Activated CD8-positive, alpha-beta T cell treated with anti-CD3 and anti-CD28 coated beads for 36 hours (primary cell): Measurements from ENCODE around the gene PSMC4. TPM values are rescaled to one million over a fixed set of nuclear protein-coding genes. Genes with fewer than 3 reads are reported as not detected.

Experiments used
- ATAC-seq: fragments of 200-7000 bp; cut with Tn5 transposase; one replicate; pipeline ENCODE4 v1.10.0; 2021; ENCODE audit warnings: mild to moderate bottlenecking, moderate library complexity
- CTCF ChIA-PET: fragments of 350-600 bp; sonication (Branson Sonifier 250); formaldehyde crosslinking; loops from one replicate; lab custom pipeline; 2021; ENCODE audit warnings: antibody characterized with exemption; lab: Charles Lee
- POLR2A ChIA-PET: fragments of 350-600 bp; sonication (Branson Sonifier 250); formaldehyde crosslinking; loops from one replicate; lab custom pipeline; 2021; ENCODE audit warnings: antibody characterized with exemption; lab: Charles Lee
- DNase-seq: peaks from one replicate; pipeline ENCODE4 v3.0.0-alpha.2; 2020
- H3K27ac Mint-ChIP-seq: one replicate; pipeline ENCODE4 v1.8.0; 2021; ENCODE audit warnings: mild to moderate bottlenecking, mixed read lengths
- H3K27me3 Mint-ChIP-seq: one replicate; pipeline ENCODE4 v1.8.0; 2021; ENCODE audit warnings: mixed read lengths
- H3K36me3 Mint-ChIP-seq: one replicate; pipeline ENCODE4 v1.8.0; 2021; ENCODE audit warnings: low read depth, mixed read lengths
- H3K4me1 Mint-ChIP-seq: one replicate; pipeline ENCODE4 v1.8.0; 2021; ENCODE audit warnings: low read depth, mixed read lengths
- H3K4me3 Mint-ChIP-seq: one replicate; pipeline ENCODE4 v1.8.0; 2021; ENCODE audit warnings: mild to moderate bottlenecking, moderate library complexity, mixed read lengths
- H3K9me3 Mint-ChIP-seq: one replicate; pipeline ENCODE4 v1.8.0; 2021; ENCODE audit warnings: mixed read lengths
- intact Hi-C: fragments of 100-400 bp; cut with micrococcal nuclease; formaldehyde crosslinking; loops from one replicate; pipeline ENCODE4 v1.10.0; 2022
- total RNA-seq, 2 experiments: library from RNA; stranded (reverse); gene quantifications; one replicate each; pipeline ENCODE4 v1.2.3, GENCODE V29; 2021
- TF ChIP-seq, protein P1 (sequence below): fragments of 200-600 bp; IDR thresholded peaks from one replicate; pipeline ENCODE4 v1.8.0; 2022; ENCODE audit warnings: antibody characterized with exemption, mild to moderate bottlenecking

Gene PSMC4
- total RNA-seq, 2 experiments from 2014 or later: 105 to 107 TPM

DNA sequence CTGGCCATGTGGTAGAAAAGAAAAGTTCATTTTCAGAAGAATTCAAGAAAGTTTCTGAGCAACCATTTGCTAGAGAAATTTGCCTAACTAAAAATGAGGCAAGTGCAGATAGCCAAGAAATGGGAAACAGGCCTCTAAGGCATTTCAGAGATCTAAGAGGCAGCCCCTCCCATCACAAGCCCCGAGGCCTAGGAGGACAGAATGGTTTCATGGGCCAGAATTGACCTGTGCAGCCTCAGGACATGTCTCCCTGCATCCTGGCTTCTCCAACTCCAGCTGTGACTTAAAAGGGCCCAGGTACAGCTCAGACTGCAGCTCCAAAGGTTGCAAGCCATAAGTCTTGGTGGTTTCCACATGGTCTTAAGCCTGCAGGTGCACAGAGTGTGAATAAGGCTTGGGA is 22.6 kb downstream of the PSMC4 start:
- intact Hi-C loops: no loop called here
- Mint-ChIP-seq H3K4me3 (no peak overlapping the region), H3K4me1 (peaks cover 66% of the 10 kb centered on the region), H3K9me3 (peaks cover 19% of the 10 kb centered on the region), H3K27me3 (no peaks in the 10 kb centered on the region), H3K27ac (no peak overlapping the region), H3K36me3 (peaks cover 42% of the 10 kb centered on the region)
- POLR2A ChIA-PET: no interaction called here
- TF ChIP-seq, protein P1, sequence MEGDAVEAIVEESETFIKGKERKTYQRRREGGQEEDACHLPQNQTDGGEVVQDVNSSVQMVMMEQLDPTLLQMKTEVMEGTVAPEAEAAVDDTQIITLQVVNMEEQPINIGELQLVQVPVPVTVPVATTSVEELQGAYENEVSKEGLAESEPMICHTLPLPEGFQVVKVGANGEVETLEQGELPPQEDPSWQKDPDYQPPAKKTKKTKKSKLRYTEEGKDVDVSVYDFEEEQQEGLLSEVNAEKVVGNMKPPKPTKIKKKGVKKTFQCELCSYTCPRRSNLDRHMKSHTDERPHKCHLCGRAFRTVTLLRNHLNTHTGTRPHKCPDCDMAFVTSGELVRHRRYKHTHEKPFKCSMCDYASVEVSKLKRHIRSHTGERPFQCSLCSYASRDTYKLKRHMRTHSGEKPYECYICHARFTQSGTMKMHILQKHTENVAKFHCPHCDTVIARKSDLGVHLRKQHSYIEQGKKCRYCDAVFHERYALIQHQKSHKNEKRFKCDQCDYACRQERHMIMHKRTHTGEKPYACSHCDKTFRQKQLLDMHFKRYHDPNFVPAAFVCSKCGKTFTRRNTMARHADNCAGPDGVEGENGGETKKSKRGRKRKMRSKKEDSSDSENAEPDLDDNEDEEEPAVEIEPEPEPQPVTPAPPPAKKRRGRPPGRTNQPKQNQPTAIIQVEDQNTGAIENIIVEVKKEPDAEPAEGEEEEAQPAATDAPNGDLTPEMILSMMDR: no peak
- DNase-seq (no peak), ATAC-seq (no peak)
- CTCF ChIA-PET: no interaction called here

DNA sequence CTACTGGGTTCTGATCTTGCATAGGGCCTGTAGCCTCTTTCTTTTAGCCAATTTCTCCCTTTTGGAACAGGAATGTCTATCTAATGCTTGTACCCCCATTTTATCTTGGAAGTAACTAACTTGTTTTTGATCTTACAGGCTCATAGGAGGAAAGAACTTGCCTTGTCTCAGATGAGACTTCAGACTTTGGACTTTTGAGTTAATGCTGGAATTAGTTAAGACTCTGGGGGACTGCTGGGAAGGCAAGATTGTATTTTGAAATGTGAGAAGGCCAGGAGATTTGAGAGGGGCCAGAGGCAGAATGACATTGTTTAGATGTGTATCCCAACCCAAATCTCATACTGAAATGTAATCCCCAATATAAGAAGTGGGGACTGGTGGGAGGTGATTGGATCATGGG is 23.4 kb downstream of the PSMC4 start:
- intact Hi-C loops: no loop called here
- ChIA-PET CTCF (no interaction called here), POLR2A (no interaction called here)
- Mint-ChIP-seq H3K4me3 (peak overlapping the region; percentile 36), H3K27ac (peak overlapping the region; percentile 2), H3K4me1 (peaks cover 63% of the 10 kb centered on the region), H3K36me3 (peaks cover 42% of the 10 kb centered on the region), H3K27me3 (no peaks in the 10 kb centered on the region), H3K9me3 (peaks cover 19% of the 10 kb centered on the region)
- ATAC-seq (no peak), DNase-seq (no peak)
- TF ChIP-seq, protein P1: no peak

DNA sequence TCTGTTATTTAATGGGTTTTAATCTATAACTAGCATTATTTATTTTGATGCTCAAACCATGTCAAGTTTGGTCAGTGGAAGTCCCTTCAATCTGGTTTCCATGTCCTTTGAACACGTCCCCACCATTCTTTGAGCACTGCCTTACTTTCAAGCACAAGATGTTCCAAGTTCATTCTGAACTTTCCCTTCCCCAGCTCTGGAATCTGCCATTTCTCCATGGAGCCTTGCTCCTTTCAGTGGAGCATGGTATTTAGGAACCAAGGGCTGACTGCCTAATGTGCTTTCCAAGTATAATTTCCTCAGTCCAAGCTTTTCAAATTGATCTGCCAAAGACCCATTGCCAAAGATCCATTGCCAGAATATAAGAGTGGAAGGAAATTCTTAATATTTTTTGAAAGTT is 24.8 kb downstream of the PSMC4 start:
- H3K9me3 Mint-ChIP-seq: peaks cover 19% of the 10 kb centered on the region
- POLR2A ChIA-PET: interaction anchor here (1.0 to 2.8 kb wide), 8 partner anchors 10 to 56 kb away, joined by 3 to 30 read pairs (median 4); partner anchors contain the start of gene PSMC4
- no peaks in the 10 kb centered on the region for H3K27me3 Mint-ChIP-seq
- H3K4me3 Mint-ChIP-seq: peak overlapping the region; percentile 89
- TF ChIP-seq, protein P1: no peak
- DNase-seq: no peak
- intact Hi-C loops: no loop called here
- CTCF ChIA-PET: interaction anchor here (1.5 kb wide), 1 partner anchor 25 kb away, joined by 6 read pairs; the partner anchor contains the start of gene PSMC4
- peaks cover 42% of the 10 kb centered on the region for H3K36me3 Mint-ChIP-seq
- H3K4me1 Mint-ChIP-seq: peaks cover 55% of the 10 kb centered on the region
- peak overlapping the region; percentile 74 for H3K27ac Mint-ChIP-seq
- no peak for ATAC-seq

DNA sequence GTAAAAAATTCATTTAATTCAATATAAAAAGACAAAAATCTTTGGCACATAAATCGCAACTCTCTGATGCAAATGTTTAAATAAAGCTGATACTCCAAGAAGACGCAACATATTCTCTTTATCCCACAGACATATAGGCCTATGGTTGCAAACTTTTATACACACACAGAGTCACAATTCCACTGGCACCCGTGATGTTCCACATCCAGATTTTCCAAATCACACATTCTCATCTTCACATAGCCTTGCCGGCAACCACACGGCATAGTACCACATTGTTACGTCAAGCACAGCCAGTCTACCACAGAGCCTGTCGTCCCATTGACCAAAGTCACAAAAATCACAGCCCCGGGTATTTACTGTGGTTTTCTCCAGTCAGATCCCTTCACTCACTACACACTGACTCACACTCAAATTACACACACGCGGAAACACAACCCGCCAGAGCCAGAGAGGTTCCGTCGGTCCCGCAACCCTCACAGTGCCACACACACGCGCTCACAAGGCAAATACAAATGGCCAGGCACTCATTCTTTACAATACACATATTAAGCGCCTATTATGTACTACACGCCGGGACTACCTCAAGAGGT is 25.3 kb downstream of the PSMC4 start:
- peaks cover 42% of the 10 kb centered on the region for H3K36me3 Mint-ChIP-seq
- CTCF ChIA-PET: interaction anchor here (1.5 kb wide), 1 partner anchor 26 kb away, joined by 6 read pairs; the partner anchor contains the start of gene PSMC4

More for the DNA sequence above, 25.3 kb downstream of the PSMC4 start:
- POLR2A ChIA-PET: interaction anchor here (0.6 to 2.8 kb wide), 14 partner anchors 11 to 62 kb away, joined by 3 to 30 read pairs (median 4); partner anchors contain the start of genes PSMC4 and ZNF780B
- H3K4me1 Mint-ChIP-seq: peaks cover 50% of the 10 kb centered on the region
- intact Hi-C loops: no loop called here
- DNase-seq: peak; percentile 65
- peaks cover 19% of the 10 kb centered on the region for H3K9me3 Mint-ChIP-seq
- peak overlapping the region; percentile 97 for H3K27ac Mint-ChIP-seq
- peak; percentile 46 for ATAC-seq
- peak overlapping the region; percentile 89 for H3K4me3 Mint-ChIP-seq
- no peaks in the 10 kb centered on the region for H3K27me3 Mint-ChIP-seq
- TF ChIP-seq, protein P1: no peak
